GM21515 (cell line): ENCODE results near the gene HAPLN1.

ENCODE experiments used
- ATAC-seq: cut with Tn5 transposase; IDR thresholded peaks from one replicate; pipeline ENCODE4 v1.9.1; 2021; ENCODE audit not compliant: unreplicated experiment

The HAPLN1 gene

GRCh38 chr5:83645936-83646335, 74.7 kb downstream of the HAPLN1 start:
- ATAC-seq: no peak

- ATAC-seq: no peak
Observed at GRCh38 chr5:83644301-83644700, 76.4 kb downstream of the HAPLN1 start.

- no peak for ATAC-seq
Observed at GRCh38 chr5:83641946-83642345, 78.7 kb downstream of the HAPLN1 start.

GRCh38 chr5:83639911-83640310, 80.7 kb downstream of the HAPLN1 start:
- no peak for ATAC-seq

- ATAC-seq: no peak
Observed at GRCh38 chr5:83636156-83636555, 84.5 kb downstream of the HAPLN1 start.

- no peak for ATAC-seq
Observed at GRCh38 chr5:83633285-83633684, 87.4 kb downstream of the HAPLN1 start.

GRCh38 chr5:83632874-83633273, 87.8 kb downstream of the HAPLN1 start:
- no peak for ATAC-seq

GRCh38 chr5:83628360-83628759, 92.3 kb downstream of the HAPLN1 start:
- ATAC-seq: no peak

- ATAC-seq: no peak
Observed at GRCh38 chr5:83614841-83615240, 105.8 kb downstream of the HAPLN1 start.

GRCh38 chr5:83608122-83608521, 112.5 kb downstream of the HAPLN1 start:
- ATAC-seq: no peak

GRCh38 chr5:83595217-83595616, 125.4 kb downstream of the HAPLN1 start:
- no peak for ATAC-seq

- ATAC-seq: no peak
Observed at GRCh38 chr5:83590966-83591365, 129.7 kb downstream of the HAPLN1 start.

- ATAC-seq: no peak
Observed at GRCh38 chr5:83589786-83590185, 130.9 kb downstream of the HAPLN1 start.
